Measurements from ENCODE around the gene BEND3.
"Not testable (repeated sequence)": the region's sequence is repeated elsewhere in the genome, so short reads cannot be mapped to it uniquely, and the experiment has no call there.

Gene BEND3

DNA sequence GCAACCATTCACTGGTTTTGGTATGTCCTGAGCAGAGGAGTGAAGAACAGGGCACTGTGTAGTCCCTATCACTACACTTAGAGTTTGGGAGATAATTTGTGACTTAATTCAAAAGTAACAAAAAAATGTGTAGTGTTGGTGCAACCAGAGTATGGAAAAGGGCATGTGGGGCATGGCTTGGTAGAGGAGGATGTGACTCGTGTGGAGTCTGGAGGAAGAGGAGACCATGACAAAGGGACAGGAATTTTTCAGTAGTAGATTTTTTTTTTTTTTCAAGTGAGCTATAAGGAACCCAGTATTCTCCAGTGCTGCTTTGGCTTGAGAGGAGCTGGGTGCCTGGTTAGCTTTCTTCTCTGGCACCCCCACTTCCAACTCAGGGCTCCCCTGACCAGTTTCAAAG lies 82.2 kb downstream of the BEND3 start:
- DNase-seq (ENCODE audit: low read depth): no peak

DNA sequence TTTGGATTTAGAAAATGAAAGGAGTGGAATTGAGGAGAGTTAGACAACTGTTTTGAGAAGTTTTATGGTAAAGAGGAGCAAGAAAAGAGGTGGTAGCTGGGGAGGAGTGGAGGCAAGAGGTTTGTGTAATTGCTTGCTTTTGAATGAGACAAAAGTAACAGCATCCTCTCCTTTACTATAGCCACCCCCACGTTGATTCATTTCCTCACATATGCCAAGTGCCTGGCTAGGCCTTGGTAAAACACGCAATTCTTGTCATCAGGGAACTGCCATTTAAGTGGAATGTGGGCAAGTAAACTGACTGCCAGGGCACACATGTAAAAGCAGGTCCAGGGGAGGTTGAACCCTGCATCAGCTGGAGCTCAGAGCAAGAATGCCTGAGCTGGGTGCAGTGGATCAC lies 83.3 kb downstream of the BEND3 start:
- DNase-seq (ENCODE audit: low read depth): no peak

DNA sequence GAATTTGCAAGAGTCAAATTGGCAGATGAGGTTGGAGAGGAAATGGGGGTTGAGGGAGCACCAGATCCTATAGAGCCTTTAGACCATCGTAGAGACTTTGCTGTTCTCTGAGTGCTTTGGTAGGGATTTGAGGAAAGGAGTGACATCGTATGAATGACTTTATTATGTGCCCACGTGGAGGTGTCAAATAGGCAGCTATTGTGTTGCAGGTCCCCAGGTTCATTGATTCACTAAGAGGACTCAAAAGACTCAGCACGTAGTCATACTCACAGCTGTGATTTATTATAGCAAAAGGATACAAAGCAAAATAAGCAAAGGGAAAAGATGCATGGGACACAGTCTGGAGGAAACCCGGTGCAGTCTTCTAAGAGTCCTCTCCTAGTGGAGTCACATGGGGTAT lies 85.2 kb downstream of the BEND3 start:
- DNase-seq (ENCODE audit: low read depth): no peak

DNA sequence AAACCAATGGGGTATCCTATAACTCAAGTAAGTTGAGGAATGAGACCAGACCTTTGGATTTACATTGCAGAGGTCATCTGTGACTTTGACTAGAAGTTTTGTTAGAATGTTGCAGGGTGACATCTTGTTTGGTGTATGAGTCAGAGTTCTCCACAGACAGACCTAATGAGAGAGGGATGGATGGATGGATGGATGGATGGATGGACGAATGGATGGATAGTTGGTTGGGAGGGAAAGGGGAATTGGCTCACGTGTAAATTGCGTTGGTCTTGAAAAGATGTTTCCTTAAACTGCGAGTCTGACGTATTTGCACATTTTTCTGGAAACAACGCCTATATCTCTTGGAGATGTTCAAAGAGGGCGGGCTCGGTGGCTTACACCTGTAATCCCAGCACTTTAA lies 88.3 kb downstream of the BEND3 start:
- DNase-seq (ENCODE audit: low read depth): no peak

DNA sequence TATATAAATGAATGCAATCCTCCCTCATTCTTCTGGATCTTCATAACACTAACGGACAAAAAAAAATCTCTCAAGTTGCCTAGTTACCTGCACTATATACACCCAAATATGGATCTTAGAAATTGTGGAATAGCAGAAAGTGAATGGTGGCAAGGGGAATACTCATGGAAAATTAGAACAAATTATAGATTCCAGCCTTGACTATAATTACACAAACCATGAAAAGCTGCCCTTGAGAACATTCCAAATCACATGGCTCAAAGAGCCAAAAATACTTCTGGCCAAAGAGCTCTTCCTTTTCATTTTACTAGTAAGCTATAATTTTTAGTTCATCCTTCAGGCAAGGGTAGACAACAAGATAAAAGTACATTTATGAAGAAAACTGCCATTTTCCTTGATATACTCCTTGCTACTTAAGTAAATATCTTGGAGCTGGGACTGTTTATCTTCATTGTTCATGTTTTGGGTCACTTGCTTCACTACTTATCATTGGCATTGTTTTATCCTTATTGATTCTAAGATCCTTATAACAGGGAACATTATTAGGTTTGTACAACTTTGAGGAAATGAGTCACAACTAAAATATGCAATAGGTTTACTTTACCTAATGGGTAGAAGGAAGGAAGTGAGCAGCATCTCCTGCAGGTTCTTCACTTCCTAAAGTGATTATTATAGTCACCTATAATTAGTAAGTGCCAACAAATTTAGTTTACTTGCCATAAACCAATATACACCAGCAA lies 93.7 kb downstream of the BEND3 start:
- no peak for DNase-seq (ENCODE audit: low read depth)

DNA sequence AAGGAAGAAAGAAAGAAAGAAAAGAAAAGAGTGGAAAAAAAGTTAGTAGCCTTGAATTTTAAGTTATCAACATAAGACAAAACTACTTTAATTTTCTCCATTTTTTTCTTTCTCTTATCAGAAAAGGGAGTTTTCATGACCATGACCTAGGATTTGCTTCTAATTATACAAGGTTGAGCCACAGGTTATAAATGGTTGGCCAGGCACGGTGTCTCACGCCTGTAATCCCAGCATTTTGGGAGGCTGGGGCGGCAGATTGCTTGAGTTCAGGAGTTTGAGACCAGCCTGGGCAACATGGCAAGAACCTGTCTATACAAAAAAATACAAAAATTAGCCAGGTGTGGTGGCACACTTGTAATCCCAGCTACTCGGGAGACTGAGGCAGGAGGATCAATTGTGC lies 95.1 kb downstream of the BEND3 start:
- no peak for DNase-seq (ENCODE audit: low read depth)

DNA sequence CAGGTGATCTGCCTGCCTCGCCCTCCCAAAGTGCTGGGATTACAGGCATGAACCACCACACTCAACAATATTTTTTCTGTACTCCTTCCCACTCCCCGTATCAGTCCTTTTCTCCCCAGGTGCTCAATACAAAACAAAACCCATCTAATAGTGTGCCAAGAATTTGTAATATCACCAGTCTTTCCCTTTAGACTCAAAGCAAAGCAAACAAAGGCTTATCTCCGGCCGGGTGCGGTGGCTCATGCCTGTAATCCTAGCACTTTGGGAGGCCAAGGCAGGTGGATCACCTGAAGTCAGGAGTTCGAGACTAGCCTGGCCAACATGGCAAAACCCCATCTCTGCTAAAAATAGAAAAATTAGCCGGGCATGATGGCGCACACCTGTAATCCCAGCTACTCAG lies 95.7 kb downstream of the BEND3 start:
- not testable (repeated sequence) for DNase-seq (ENCODE audit: low read depth)

DNA sequence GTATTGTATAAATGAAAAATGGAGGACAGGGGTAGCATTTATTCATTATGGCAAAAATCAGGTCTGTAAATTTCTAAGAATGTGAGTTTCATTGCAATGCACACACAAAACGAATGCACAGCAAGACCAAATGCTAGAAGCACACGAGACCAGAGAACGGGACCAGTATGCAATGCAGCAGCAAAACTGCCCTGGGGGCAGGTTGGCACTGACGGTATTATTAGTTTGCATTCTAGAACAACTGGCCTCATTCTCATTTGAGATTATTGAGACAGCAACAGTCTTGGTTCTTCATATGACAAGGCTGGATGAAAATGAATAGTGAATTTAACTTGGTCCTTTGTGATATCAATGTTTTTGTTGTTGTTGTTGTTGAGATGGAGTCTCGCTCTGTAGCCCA lies 96.3 kb downstream of the BEND3 start:
- no peak for DNase-seq (ENCODE audit: low read depth)
